ENCODE results near the gene GAL. TPM values are rescaled to one million over a fixed set of nuclear protein-coding genes. Genes with fewer than 3 reads are reported as not detected.

GAL gene
- total RNA-seq, 1 donor from 2014 or later = not detected

DNA sequence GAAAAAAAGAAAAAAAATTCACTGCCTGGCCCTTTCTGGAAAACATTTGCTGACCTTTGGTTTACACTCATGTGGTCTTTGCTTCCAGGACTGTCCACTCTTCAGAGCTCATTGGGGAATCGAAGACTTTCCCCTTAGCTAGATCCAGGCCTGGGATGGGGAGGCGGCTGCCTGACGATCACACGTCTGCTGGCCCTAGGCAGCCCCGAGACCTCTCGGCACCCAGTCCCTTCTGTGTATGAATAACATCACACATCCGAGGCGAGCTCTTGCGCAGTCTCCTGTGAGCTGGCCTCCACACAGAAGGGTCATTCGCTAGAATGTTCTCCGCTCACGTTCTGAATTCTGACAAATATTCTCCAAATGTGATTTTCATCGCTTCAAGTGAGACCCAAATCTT lies 25.7 kb upstream of the GAL start:
- intact Hi-C loops (cut with micrococcal nuclease) = no loop called here

GRCh38 chr11:68659158-68659921 lies 25.0 kb upstream of the GAL start:
- intact Hi-C loops (cut with micrococcal nuclease) = no loop called here

DNA sequence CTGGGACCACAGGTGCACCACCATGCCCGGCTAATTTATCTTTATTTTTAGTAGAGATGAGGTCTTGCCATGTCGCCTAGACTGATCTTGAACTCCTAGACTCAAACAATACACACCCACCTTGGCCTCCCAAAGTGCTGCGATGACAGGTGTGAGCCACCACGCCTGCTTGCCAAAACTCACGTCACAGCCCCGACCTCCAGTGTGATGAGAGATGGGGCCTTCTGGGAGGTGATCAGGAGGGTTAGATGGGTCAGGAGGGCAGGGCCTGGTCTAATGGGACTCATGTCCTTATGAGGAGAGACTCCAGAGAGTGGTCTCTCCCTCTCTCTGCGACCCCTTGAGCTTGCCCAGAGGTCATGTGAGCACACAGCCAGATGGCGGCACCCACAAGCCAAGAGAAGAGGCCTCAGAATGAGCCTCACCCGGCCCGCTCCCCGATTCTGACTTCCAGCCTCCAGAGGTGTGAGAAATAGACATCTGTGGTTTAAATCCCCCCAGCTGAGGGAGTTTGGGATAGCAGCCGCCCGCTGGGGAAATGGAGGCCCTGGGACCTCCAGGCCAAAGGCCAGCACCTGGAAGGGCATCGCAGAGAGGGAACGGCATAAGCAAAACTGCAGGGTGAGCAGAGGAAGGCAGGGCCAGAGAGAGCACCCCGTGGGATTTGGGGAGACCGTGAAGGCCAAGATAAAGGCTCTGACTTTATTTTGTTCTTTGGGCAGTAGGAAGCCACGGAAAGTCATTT lies 24.1 kb upstream of the GAL start:
- intact Hi-C loops (cut with micrococcal nuclease) = no loop called here

- intact Hi-C loops (cut with micrococcal nuclease) = no loop called here
Observed at GRCh38 chr11:68661014-68661413, 23.3 kb upstream of the GAL start.

DNA sequence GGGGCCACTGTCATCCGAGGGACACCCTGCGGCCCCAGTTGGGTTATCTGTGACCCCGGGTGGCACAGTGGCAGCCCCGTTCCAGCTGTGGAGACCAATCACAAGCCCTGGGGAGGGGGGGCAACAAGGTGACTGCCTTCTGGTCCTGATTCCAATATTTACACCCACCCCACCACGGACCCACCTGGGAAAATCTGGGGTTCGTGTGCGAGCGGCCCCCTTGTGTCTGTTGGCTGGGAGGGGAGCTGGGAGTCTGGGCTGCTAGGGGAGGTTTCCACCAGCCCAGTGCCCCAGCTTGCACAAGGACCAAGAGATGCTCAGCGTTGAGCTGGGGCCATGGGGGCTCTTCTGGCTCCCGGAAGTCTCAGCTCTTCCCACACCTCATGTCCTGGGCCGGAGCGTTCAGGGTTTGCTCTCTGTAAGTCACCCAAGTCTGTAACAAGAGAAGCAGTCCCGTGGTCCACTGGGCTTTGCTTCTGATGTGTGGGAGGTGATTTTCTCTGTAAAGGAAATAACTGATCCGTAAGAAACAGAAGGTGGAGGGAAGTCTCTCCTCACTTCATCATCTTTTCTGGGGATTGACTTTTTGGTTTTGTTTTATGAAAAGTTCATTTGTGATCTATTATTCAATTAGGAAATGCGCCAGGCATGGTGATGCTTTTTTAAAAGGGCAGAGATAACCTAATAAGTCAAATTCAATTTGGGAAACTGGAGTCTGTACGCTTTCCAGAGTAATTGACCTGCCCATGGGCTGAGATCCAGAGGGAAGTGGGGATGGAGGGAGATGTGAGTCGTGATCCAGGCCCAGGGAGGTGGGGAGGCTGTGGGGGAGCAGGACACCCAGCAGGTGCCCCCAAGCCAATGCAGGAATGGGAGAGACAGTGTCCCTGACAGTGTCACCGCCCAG lies 22.4 kb upstream of the GAL start:
- intact Hi-C loops (cut with micrococcal nuclease) = no loop called here

DNA sequence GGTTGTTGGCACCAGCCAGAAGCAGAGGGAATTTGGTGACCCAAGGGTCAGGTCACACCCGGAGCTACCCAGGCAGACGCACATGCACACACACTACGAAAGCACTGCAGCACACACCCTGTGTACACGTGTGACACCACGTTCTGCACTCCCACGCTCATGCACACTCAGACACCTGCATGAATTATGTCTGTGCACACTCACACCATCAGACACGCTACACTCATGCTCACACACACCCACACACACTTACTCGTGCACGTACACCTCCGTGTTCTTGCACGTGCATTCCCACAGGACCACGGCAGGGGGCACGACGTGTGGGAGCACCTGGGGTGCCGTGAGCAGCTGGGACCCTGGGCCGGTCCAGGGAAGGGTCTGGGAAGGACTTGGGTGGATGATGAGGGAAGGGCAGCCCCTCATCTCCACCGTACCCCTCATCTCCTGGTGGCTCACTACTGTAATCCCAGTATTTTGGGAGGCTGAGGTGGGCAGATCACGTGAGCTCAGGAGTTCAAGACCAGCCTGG lies 20.8 kb upstream of the GAL start:
- intact Hi-C loops (cut with micrococcal nuclease) = no loop called here

DNA sequence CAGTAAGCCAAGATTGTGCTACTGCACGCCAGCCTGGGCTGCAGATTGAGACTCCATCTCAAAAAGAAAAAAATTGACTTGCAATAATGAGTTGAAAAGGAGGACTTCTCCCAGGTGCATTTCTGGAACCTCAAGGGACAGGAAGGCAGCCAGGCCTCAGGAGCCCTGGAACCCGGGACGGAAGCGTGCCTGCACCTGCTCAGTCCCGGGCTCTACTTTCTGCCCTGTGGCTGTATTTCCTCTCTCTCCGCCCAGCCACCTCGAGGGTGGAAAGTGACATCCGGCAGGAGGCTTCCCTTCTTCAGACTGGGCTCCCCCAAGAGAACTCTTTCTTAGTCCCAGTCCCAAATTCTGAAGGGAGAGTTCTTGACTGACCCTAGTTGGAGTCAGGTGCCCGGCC lies 20.2 kb upstream of the GAL start:
- intact Hi-C loops (cut with micrococcal nuclease) = no loop called here

DNA sequence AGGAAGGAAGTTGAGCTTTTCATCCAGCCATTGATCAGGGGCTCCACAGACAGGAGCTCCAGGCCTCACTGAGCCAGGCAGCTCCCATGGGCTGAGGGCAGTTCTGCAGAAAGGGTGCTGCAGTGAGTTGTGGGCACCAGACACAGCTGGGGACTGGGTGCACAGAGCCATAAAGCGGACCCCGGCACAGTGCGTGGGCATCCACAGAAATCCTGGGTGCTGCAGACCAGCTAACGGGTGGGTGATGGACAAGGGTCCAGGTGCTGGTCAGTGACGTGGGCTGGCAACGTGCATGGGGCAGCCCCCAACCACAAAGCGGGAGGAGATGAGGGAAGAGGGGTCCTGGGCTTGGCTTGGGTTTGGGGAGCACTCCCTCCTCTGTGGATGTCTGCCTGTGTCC lies 19.4 kb upstream of the GAL start:
- intact Hi-C loops (cut with micrococcal nuclease) = no loop called here

DNA sequence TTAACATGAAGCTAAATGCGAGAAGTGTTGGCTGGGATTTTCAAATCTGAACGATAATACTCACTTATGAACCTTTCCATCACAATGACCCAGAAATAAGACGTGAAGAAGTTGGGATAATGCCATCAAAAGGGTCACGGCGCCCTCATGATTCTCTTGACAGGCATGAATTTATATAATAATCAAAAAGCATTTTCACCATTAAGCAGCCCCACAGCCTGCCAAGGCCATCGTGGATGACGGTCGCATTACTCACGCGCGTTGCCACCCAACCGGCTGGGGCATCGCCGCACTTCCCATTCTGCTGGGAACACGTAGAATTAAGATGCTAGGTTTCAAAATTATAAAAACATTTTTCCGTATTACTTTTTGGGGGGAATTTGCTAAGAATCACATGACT lies 18.9 kb upstream of the GAL start:
- intact Hi-C loops (cut with micrococcal nuclease) = no loop called here

DNA sequence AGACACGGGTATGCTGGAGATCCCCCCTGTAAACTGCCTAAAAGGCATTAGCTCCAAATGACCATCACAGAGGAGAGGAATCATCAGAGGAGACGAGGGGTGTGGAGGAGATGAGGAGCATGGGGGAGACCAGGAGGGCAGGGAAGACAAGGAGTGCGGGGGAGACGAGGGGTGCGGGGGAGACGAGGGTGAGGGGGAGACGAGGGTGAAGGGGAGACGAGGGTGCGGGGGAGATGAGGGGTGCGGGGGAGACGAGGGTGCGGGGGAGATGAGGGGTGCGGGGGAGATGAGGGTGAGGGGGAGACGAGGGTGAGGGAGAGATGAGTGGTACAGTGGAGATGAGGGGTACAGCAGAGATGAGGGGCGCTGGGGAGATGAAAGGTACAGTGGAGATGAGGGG lies 17.5 kb upstream of the GAL start:
- intact Hi-C loops (cut with micrococcal nuclease) = no loop called here

GRCh38 chr11:68667511-68668500 lies 16.5 kb upstream of the GAL start:
- intact Hi-C loops (cut with micrococcal nuclease) = no loop called here

DNA sequence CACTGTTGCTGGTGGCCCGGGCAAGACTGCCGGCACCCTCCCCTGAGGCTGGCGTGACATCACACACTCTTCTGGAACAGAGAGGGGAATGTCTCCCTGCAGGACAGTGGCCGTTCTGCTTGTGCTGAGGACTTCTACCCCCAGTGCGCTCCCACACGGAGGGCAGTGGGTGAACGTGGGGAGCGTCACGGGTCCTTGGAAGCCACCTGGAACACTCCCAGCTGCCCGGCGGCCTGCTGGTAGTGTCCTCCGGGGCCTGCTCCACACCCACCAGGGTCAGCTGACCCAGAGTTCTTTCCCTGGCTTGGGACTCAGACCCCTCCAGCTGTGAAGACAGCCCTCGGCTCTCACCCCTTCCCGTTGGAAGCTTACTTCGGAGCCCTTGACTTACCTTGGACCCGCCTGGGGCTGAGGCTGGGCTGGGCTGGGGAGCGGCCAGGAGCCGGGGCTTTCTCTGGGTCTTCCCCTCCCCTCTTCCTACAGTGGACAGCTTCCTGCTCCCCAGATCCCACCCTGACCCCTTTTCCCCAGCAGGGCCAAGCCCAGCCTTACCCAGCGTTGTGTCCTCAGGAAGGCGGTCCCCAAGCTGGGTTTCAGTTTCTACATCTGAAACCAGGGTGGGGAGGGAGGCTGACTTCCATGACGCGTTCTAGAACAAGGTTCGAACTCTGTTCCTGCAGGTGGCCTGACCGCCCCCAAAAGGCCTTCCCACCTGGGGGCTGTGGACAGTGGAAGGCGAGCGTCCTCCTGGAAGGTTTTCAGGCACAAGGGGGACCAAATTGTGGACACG lies 14.8 kb upstream of the GAL start:
- intact Hi-C loops (cut with micrococcal nuclease) = no loop called here

GRCh38 chr11:68670208-68670992 lies 13.9 kb upstream of the GAL start:
- intact Hi-C loops (cut with micrococcal nuclease) = no loop called here

GRCh38 chr11:68673306-68673945 lies 10.9 kb upstream of the GAL start:
- intact Hi-C loops (cut with micrococcal nuclease) = no loop called here

DNA sequence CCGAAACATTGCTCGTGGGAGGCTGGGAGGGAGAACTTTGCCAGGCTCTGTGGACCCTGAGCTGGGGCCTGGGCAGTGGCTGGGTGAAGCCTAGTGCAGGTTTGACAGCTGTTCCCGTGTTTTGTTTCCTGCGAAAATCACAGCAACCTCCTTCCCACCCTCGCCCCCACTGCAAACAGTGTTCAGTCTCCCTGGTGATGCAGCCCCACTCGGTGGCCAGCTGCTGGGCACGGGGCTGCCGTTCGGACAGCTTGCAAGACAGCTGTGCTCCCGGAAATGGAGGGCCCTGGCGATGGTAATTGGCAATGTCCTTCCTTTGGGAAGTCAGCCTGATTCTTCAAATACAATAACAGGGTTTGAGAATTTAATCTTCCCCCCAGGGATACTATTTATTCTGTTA lies 10.4 kb upstream of the GAL start:
- intact Hi-C loops (cut with micrococcal nuclease) = no loop called here

DNA sequence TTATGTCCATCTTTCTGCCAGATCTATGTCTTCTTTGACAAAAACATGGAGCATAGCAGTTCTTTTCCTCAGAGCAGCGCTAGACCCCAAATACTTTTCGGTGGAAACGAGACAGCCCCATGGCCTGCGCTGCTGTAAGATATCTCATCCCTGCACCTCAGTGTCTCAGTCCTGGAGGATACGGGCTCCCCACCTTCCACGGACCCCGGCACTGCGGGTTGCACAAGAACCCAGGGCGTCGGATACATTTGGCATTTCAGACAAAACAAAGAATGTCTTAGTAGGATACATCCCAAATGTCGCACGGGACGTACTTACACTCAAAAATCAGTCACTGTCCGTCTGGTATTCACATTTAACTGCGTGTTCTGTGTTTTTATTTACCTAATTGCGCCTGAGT lies 9.9 kb upstream of the GAL start:
- intact Hi-C loops (cut with micrococcal nuclease) = no loop called here

- intact Hi-C loops (cut with micrococcal nuclease) = no loop called here
Observed at GRCh38 chr11:68677432-68677831, 6.9 kb upstream of the GAL start.

GRCh38 chr11:68678031-68678441 lies 6.3 kb upstream of the GAL start:
- intact Hi-C loops (cut with micrococcal nuclease) = no loop called here

Data from T-helper 2 cell treated with Interferon-gamma antibody and Interleukin-4, amounts not matched to agents 100 ng/mL and 5 ng/mL, for 36 hours (primary cell).